Measurements from ENCODE around the gene DCAF15.
"Not testable (repeated sequence)": the region's sequence is repeated elsewhere in the genome, so short reads cannot be mapped to it uniquely, and the experiment has no call there.

Gene DCAF15

GRCh38 chr19:13952154-13952930 lies at the start of gene DCAF15:
DCAF15 (plus strand) TSS chr19:13952509; CDS start chr19:13952513, 4 bp downstream.
- peak; percentile 92 for FAIRE-seq

- no peak for FAIRE-seq
Observed at GRCh38 chr19:13902993-13903555, 49.2 kb upstream of the DCAF15 start.

- FAIRE-seq, result no peak
Observed at GRCh38 chr19:13905634-13906520, 46.4 kb upstream of the DCAF15 start, which contains the start of the genes BRME1 and CC2D1A. BRME1 (minus strand) TSS chr19:13906117; CDS start chr19:13904892, 1,225 bp downstream. CC2D1A (plus strand) TSS chr19:13906201; CDS start chr19:13906442, 241 bp downstream.

GRCh38 chr19:13906521-13906904 lies 45.8 kb upstream of the DCAF15 start:
- FAIRE-seq, result no peak

- no peak for FAIRE-seq
Observed at GRCh38 chr19:13906910-13907309, 45.4 kb upstream of the DCAF15 start.

GRCh38 chr19:13908674-13909073 lies 43.6 kb upstream of the DCAF15 start:
- no peak for FAIRE-seq

- no peak for FAIRE-seq
Observed at GRCh38 chr19:13909430-13909829, 42.9 kb upstream of the DCAF15 start.

- FAIRE-seq, result no peak
Observed at GRCh38 chr19:13913352-13913751, 39.0 kb upstream of the DCAF15 start.

- no peak for FAIRE-seq
Observed at GRCh38 chr19:13914777-13915176, 37.5 kb upstream of the DCAF15 start.

GRCh38 chr19:13917888-13918406 lies 34.4 kb upstream of the DCAF15 start:
- FAIRE-seq, result no peak

- no peak for FAIRE-seq
Observed at GRCh38 chr19:13918726-13919411, 33.4 kb upstream of the DCAF15 start.

- no peak for FAIRE-seq
Observed at GRCh38 chr19:13920524-13920923, 31.8 kb upstream of the DCAF15 start.

- no peak for FAIRE-seq
Observed at GRCh38 chr19:13920940-13921747, 31.2 kb upstream of the DCAF15 start.

GRCh38 chr19:13922118-13922517 lies 30.2 kb upstream of the DCAF15 start:
- FAIRE-seq, result not testable (repeated sequence)

GRCh38 chr19:13923194-13923987 lies 28.9 kb upstream of the DCAF15 start:
- FAIRE-seq, result no peak

GRCh38 chr19:13926010-13926409 lies 26.3 kb upstream of the DCAF15 start:
- no peak for FAIRE-seq

- no peak for FAIRE-seq
Observed at GRCh38 chr19:13926715-13927114, 25.6 kb upstream of the DCAF15 start.

GRCh38 chr19:13929340-13929739 lies 23.0 kb upstream of the DCAF15 start:
- no peak for FAIRE-seq

- no peak for FAIRE-seq
Observed at GRCh38 chr19:13929956-13930355, 22.4 kb upstream of the DCAF15 start.

- FAIRE-seq, result no peak
Observed at GRCh38 chr19:13930402-13930801, 21.9 kb upstream of the DCAF15 start.

Data from islet of Langerhans (tissue), 1 donor.